Vagina (tissue), 2 donors: ENCODE results near the gene NUP210L.

ENCODE experiments used
- POLR2AphosphoS5 ChIP-seq, 2 donors: sonication (generic); formaldehyde crosslinking; IDR thresholded peaks; one replicate each; pipeline ENCODE4 v1.9.0; 2017; ENCODE audit warnings: antibody characterized with exemption in 2 of 2, mild to moderate bottlenecking in 2 of 2, low read depth in 1 of 2; ENCODE audit not compliant: insufficient read depth in 1 of 2
- TF ChIP-seq, protein P1 (sequence below), 3 experiments: fragments of 450-650 bp in 2 of 3; fragments of 200-600 bp in 1 of 3; sonication (generic) in 1 of 3; IDR thresholded peaks; one replicate each; pipeline ENCODE4 v1.5.1; 2017 to 2019; ENCODE audit warnings: antibody characterized with exemption in 3 of 3, mild to moderate bottlenecking in 2 of 3, moderate library complexity in 2 of 3

- TF ChIP-seq, protein P1, sequence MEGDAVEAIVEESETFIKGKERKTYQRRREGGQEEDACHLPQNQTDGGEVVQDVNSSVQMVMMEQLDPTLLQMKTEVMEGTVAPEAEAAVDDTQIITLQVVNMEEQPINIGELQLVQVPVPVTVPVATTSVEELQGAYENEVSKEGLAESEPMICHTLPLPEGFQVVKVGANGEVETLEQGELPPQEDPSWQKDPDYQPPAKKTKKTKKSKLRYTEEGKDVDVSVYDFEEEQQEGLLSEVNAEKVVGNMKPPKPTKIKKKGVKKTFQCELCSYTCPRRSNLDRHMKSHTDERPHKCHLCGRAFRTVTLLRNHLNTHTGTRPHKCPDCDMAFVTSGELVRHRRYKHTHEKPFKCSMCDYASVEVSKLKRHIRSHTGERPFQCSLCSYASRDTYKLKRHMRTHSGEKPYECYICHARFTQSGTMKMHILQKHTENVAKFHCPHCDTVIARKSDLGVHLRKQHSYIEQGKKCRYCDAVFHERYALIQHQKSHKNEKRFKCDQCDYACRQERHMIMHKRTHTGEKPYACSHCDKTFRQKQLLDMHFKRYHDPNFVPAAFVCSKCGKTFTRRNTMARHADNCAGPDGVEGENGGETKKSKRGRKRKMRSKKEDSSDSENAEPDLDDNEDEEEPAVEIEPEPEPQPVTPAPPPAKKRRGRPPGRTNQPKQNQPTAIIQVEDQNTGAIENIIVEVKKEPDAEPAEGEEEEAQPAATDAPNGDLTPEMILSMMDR (IDR thresholded peaks at IDR 0.05), result no peak
- no peak for TF ChIP-seq POLR2AphosphoS5 (IDR thresholded peaks at IDR 0.05; ENCODE audit: insufficient read depth in 1 of 2, low read depth in 1 of 2)
Observed at GRCh38 chr1:153953859-153954365, 201.0 kb downstream of the NUP210L start.
